Activated naive CD8-positive, alpha-beta T cell (primary cell): ENCODE data around the gene HTATSF1.

Source experiments
- H3K27ac Mint-ChIP-seq: one replicate; pipeline ENCODE4 v1.8.0; 2021; ENCODE audit warnings: mixed read lengths
- H3K27me3 Mint-ChIP-seq: one replicate; pipeline ENCODE4 v1.8.0; 2021; ENCODE audit warnings: mixed read lengths
- H3K36me3 Mint-ChIP-seq: one replicate; pipeline ENCODE4 v1.8.0; 2021; ENCODE audit warnings: mixed read lengths
- H3K4me1 Mint-ChIP-seq: one replicate; pipeline ENCODE4 v1.8.0; 2021; ENCODE audit warnings: low read depth, mixed read lengths
- H3K4me3 Mint-ChIP-seq: one replicate; pipeline ENCODE4 v1.8.0; 2021; ENCODE audit warnings: mild to moderate bottlenecking, mixed read lengths
- H3K9me3 Mint-ChIP-seq: one replicate; pipeline ENCODE4 v1.8.0; 2021; ENCODE audit warnings: low read depth, mixed read lengths

The HTATSF1 gene

GRCh38 chrX:136497556-136498052, at the start of gene HTATSF1:
Gene HTATSF1 (plus strand): TSS chrX:136497592. CDS start chrX:136497685, 93 bp downstream.
- peak within 1 kb of the TSS; percentile 93 for H3K27ac Mint-ChIP-seq
- no peaks in the 10 kb centered on the region for H3K27me3 Mint-ChIP-seq
- H3K4me1 Mint-ChIP-seq, result peaks cover 23% of the 10 kb centered on the region
- peaks cover 3% of the 10 kb centered on the region for H3K36me3 Mint-ChIP-seq
- H3K4me3 Mint-ChIP-seq, result peak within 1 kb of the TSS; percentile 96
- H3K9me3 Mint-ChIP-seq, result no peaks in the 10 kb centered on the region

GRCh38 chrX:136447968-136448367, 49.4 kb upstream of the HTATSF1 start:
- no peaks in the 10 kb centered on the region for H3K27me3 Mint-ChIP-seq
- no peak overlapping the region for H3K4me3 Mint-ChIP-seq
- no peaks in the 10 kb centered on the region for H3K36me3 Mint-ChIP-seq
- H3K9me3 Mint-ChIP-seq, result no peaks in the 10 kb centered on the region
- H3K4me1 Mint-ChIP-seq, result no peaks in the 10 kb centered on the region
- no peak overlapping the region for H3K27ac Mint-ChIP-seq

- no peak overlapping the region for H3K4me3 Mint-ChIP-seq
Measured at GRCh38 chrX:136450050-136450830, 47.2 kb upstream of the HTATSF1 start.

GRCh38 chrX:136452614-136453013, 44.8 kb upstream of the HTATSF1 start:
- no peaks in the 10 kb centered on the region for H3K9me3 Mint-ChIP-seq
- H3K4me3 Mint-ChIP-seq, result no peak overlapping the region
- no peaks in the 10 kb centered on the region for H3K27me3 Mint-ChIP-seq
- no peaks in the 10 kb centered on the region for H3K4me1 Mint-ChIP-seq
- H3K36me3 Mint-ChIP-seq, result no peaks in the 10 kb centered on the region
- no peak overlapping the region for H3K27ac Mint-ChIP-seq

More at GRCh38 chrX:136450050-136450830, 47.2 kb upstream of the HTATSF1 start:
- no peaks in the 10 kb centered on the region for H3K9me3 Mint-ChIP-seq
- no peak overlapping the region for H3K27ac Mint-ChIP-seq
- H3K36me3 Mint-ChIP-seq, result no peaks in the 10 kb centered on the region
- H3K27me3 Mint-ChIP-seq, result no peaks in the 10 kb centered on the region
- H3K4me1 Mint-ChIP-seq, result no peaks in the 10 kb centered on the region

GRCh38 chrX:136453114-136453513, 44.3 kb upstream of the HTATSF1 start:
- Mint-ChIP-seq H3K27me3 (no peaks in the 10 kb centered on the region), H3K9me3 (no peaks in the 10 kb centered on the region), H3K4me3 (no peak overlapping the region), H3K27ac (no peak overlapping the region), H3K36me3 (no peaks in the 10 kb centered on the region), H3K4me1 (no peaks in the 10 kb centered on the region)

- Mint-ChIP-seq H3K4me1 (no peaks in the 10 kb centered on the region), H3K4me3 (no peak overlapping the region), H3K36me3 (no peaks in the 10 kb centered on the region), H3K9me3 (no peaks in the 10 kb centered on the region), H3K27ac (no peak overlapping the region), H3K27me3 (no peaks in the 10 kb centered on the region)
Measured at GRCh38 chrX:136453771-136454170, 43.6 kb upstream of the HTATSF1 start.

GRCh38 chrX:136456133-136456532, 41.3 kb upstream of the HTATSF1 start:
- H3K27ac Mint-ChIP-seq, result no peak overlapping the region
- no peaks in the 10 kb centered on the region for H3K27me3 Mint-ChIP-seq
- no peak overlapping the region for H3K4me3 Mint-ChIP-seq
- H3K36me3 Mint-ChIP-seq, result no peaks in the 10 kb centered on the region
- H3K9me3 Mint-ChIP-seq, result no peaks in the 10 kb centered on the region
- no peaks in the 10 kb centered on the region for H3K4me1 Mint-ChIP-seq

- Mint-ChIP-seq H3K36me3 (no peaks in the 10 kb centered on the region), H3K4me1 (no peaks in the 10 kb centered on the region), H3K27ac (no peak overlapping the region), H3K9me3 (no peaks in the 10 kb centered on the region), H3K4me3 (no peak overlapping the region), H3K27me3 (no peaks in the 10 kb centered on the region)
Measured at GRCh38 chrX:136457303-136457917, 40.0 kb upstream of the HTATSF1 start.

GRCh38 chrX:136464589-136464988, 32.8 kb upstream of the HTATSF1 start:
- H3K9me3 Mint-ChIP-seq, result no peaks in the 10 kb centered on the region
- H3K4me3 Mint-ChIP-seq, result no peak overlapping the region
- H3K27ac Mint-ChIP-seq, result no peak overlapping the region
- no peaks in the 10 kb centered on the region for H3K4me1 Mint-ChIP-seq
- no peaks in the 10 kb centered on the region for H3K36me3 Mint-ChIP-seq
- no peaks in the 10 kb centered on the region for H3K27me3 Mint-ChIP-seq

- Mint-ChIP-seq H3K27me3 (no peaks in the 10 kb centered on the region), H3K27ac (no peak overlapping the region), H3K4me3 (no peak overlapping the region), H3K4me1 (no peaks in the 10 kb centered on the region), H3K9me3 (no peaks in the 10 kb centered on the region), H3K36me3 (no peaks in the 10 kb centered on the region)
Measured at GRCh38 chrX:136467303-136467702, 30.1 kb upstream of the HTATSF1 start.

- Mint-ChIP-seq H3K9me3 (no peaks in the 10 kb centered on the region), H3K4me3 (no peak overlapping the region), H3K27me3 (no peaks in the 10 kb centered on the region), H3K27ac (no peak overlapping the region), H3K36me3 (no peaks in the 10 kb centered on the region), H3K4me1 (no peaks in the 10 kb centered on the region)
Measured at GRCh38 chrX:136468391-136469103, 28.8 kb upstream of the HTATSF1 start.

- Mint-ChIP-seq H3K27ac (no peak overlapping the region), H3K9me3 (no peaks in the 10 kb centered on the region), H3K4me3 (no peak overlapping the region), H3K36me3 (no peaks in the 10 kb centered on the region), H3K4me1 (no peaks in the 10 kb centered on the region), H3K27me3 (no peaks in the 10 kb centered on the region)
Measured at GRCh38 chrX:136473663-136474062, 23.7 kb upstream of the HTATSF1 start.

GRCh38 chrX:136475236-136475635, 22.2 kb upstream of the HTATSF1 start:
- Mint-ChIP-seq H3K4me1 (no peaks in the 10 kb centered on the region), H3K9me3 (no peaks in the 10 kb centered on the region), H3K36me3 (no peaks in the 10 kb centered on the region), H3K27me3 (no peaks in the 10 kb centered on the region), H3K27ac (no peak overlapping the region), H3K4me3 (no peak overlapping the region)

GRCh38 chrX:136476501-136476900, 20.9 kb upstream of the HTATSF1 start:
- Mint-ChIP-seq H3K27me3 (no peaks in the 10 kb centered on the region), H3K27ac (no peak overlapping the region), H3K36me3 (no peaks in the 10 kb centered on the region), H3K9me3 (no peaks in the 10 kb centered on the region), H3K4me1 (no peaks in the 10 kb centered on the region), H3K4me3 (no peak overlapping the region)

- Mint-ChIP-seq H3K27ac (no peak overlapping the region), H3K36me3 (no peaks in the 10 kb centered on the region), H3K4me3 (no peak overlapping the region), H3K9me3 (no peaks in the 10 kb centered on the region), H3K27me3 (no peaks in the 10 kb centered on the region), H3K4me1 (no peaks in the 10 kb centered on the region)
Measured at GRCh38 chrX:136477026-136477425, 20.4 kb upstream of the HTATSF1 start.
